ENCODE measurements around the gene SYT3. TPM values are rescaled to one million over a fixed set of nuclear protein-coding genes. Genes with fewer than 3 reads are reported as not detected.

Gene SYT3
- total and polyA plus RNA-seq, 2 of the 8 experiments (the other 6 are each of a cell fraction or from before 2014, with no cell fraction given), result 6.7 to 17.3 TPM

GRCh38 chr19:50601407-50602088 lies 38.1 kb downstream of the SYT3 start:
- no peak overlapping the region for H3K4me2 ChIP-seq (ENCODE audit: insufficient read depth in 1 of 2, low read depth in 2 of 2, low read length in 2 of 2)
- no peaks in the 10 kb centered on the region for H3K79me2 ChIP-seq (ENCODE audit: control insufficient read depth in 1 of 2, insufficient read depth in 2 of 2, low read length in 2 of 2)
- H2BK15ac ChIP-seq (ENCODE audit: low read length), result no peak overlapping the region
- H3K9ac ChIP-seq (replicated peaks in 1 of 4; ENCODE audit: extremely low read depth in 1 of 4, low read depth in 3 of 4, low read length in 3 of 4), result peak overlapping the region in 1 of 4 experiments; percentile 9; a peak in 1 of 7 replicates
- peaks cover 0 to 2% of the 10 kb centered on the region in 2 experiments; a peak in 2 of 4 replicates for H3K9me3 ChIP-seq (ENCODE audit: insufficient read depth in 2 of 2, low read depth in 1 of 2, low read length in 1 of 2)
- H2BK12ac ChIP-seq (ENCODE audit: low read depth, low read length), result no peak overlapping the region
- H3K23me2 ChIP-seq (ENCODE audit: low read depth, low read length), result no peaks in the 10 kb centered on the region
- no peak overlapping the region for H2AK5ac ChIP-seq (ENCODE audit: low read depth, low read length)
- no peaks in the 10 kb centered on the region for H4K20me1 ChIP-seq (replicated peaks in 1 of 2; ENCODE audit: control insufficient read depth in 1 of 2, insufficient read depth in 2 of 2, low read length in 2 of 2)
- H3K4me3 ChIP-seq (ENCODE audit: extremely low read depth in 1 of 4, insufficient read depth in 2 of 4, low read depth in 3 of 4, low read length in 4 of 4), result no peak overlapping the region
- no peak overlapping the region for H4K8ac ChIP-seq (ENCODE audit: extremely low read depth, insufficient read depth, low read length)
- CTCF ChIA-PET (ENCODE audit: partially characterized antibody), result interaction anchor here (0.8 to 2.2 kb wide), 4 partner anchors 18 to 123 kb away, joined by 3 to 6 read pairs (median 4); no protein-coding TSS in a partner anchor
- no peak overlapping the region for H3K23ac ChIP-seq (ENCODE audit: insufficient read length)
- H3K18ac ChIP-seq (ENCODE audit: extremely low read depth, low read length), result no peak overlapping the region
- no peak for DNase-seq (ENCODE audit: low read depth in 1 of 2, low spot score in 2 of 2)
- H3K56ac ChIP-seq (replicated peaks; ENCODE audit: insufficient read length, low read depth, low read length), result no peak overlapping the region
- WGBS, 2 experiments (ENCODE audit: extremely low coverage in 1 of 2, insufficient coverage in 1 of 2, insufficient read length in 1 of 2, insufficient replicate concordance in 2 of 2, low coverage in 1 of 2, low lambda C conversion rate in 2 of 2, missing lambda C conversion rate in 1 of 2), result 84% methylated on average over 11 of the region's 11 CpGs; no CpG with 5 or more reads in 1 of the 2 experiments
- H2BK120ac ChIP-seq (replicated peaks; ENCODE audit: low read depth, low read length), result no peak overlapping the region
- POLR2A ChIA-PET (ENCODE audit: partially characterized antibody), result interaction anchor here (0.6 to 1.2 kb wide), 3 partner anchors 48 to 248 kb away, joined by 3 to 5 read pairs (median 3); no protein-coding TSS in a partner anchor
- H3K4ac ChIP-seq (replicated peaks; ENCODE audit: insufficient read length, low read depth, low read length), result no peak overlapping the region
- no peaks in the 10 kb centered on the region for H3K79me1 ChIP-seq (ENCODE audit: low read depth, low read length)
- no peak overlapping the region for H3K27ac ChIP-seq (ENCODE audit: low read depth, low read length)
- no peak overlapping the region for H4K5ac ChIP-seq (ENCODE audit: insufficient read length, low read depth, low read length)
- H2BK5ac ChIP-seq (ENCODE audit: low read depth, low read length), result no peak overlapping the region
- no peak overlapping the region for H2AFZ ChIP-seq (ENCODE audit: low read length)
- H2BK20ac ChIP-seq (ENCODE audit: low read length), result no peak overlapping the region
- no peak overlapping the region for H3K14ac ChIP-seq (ENCODE audit: insufficient read length)
- H3K4me1 ChIP-seq (replicated peaks in 1 of 4; ENCODE audit: control insufficient read depth in 3 of 4, insufficient read depth in 4 of 4, low read length in 3 of 4), result peaks cover 0 to 2% (median 0%) of the 10 kb centered on the region in 4 experiments; a peak in 1 of 7 replicates
- peaks cover 0 to 17% (median 14%) of the 10 kb centered on the region in 4 experiments; a peak in 5 of 7 replicates for H3K27me3 ChIP-seq (replicated peaks in 1 of 4; ENCODE audit: control insufficient read depth in 3 of 4, extremely low read depth in 1 of 4, insufficient read depth in 3 of 4, low read length in 3 of 4)
- H3K36me3 ChIP-seq (ENCODE audit: control insufficient read depth in 2 of 4, insufficient read depth in 4 of 4, low read length in 3 of 4), result no peaks in the 10 kb centered on the region
- no peak for FAIRE-seq
- H4K91ac ChIP-seq (replicated peaks; ENCODE audit: insufficient read length, low read length), result no peak overlapping the region
- TF ChIP-seq SRF (IDR thresholded peaks at IDR 0.05; ENCODE audit: low read depth, low read length) (no peak), FOSL1 (IDR thresholded peaks at IDR 0.05; ENCODE audit: insufficient read depth, low read depth, low read length) (no peak), CTBP2 (IDR thresholded peaks at IDR 0.05; ENCODE audit: borderline replicate concordance, insufficient read depth, insufficient read length, low read length) (no peak), EP300 (IDR thresholded peaks at IDR 0.05; ENCODE audit: borderline replicate concordance in 1 of 2, low read depth in 2 of 2, low read length in 2 of 2) (no peak), SP1 (IDR thresholded peaks at IDR 0.05; ENCODE audit: low read depth, low read length) (no peak), POLR2A (IDR thresholded peaks at IDR 0.05; ENCODE audit: control extremely low read depth in 1 of 2, low read depth in 2 of 2, low read length in 2 of 2) (no peak), CHD1 (IDR thresholded peaks at IDR 0.05; ENCODE audit: low read depth, low read length) (no peak), CEBPB (IDR thresholded peaks at IDR 0.05; ENCODE audit: low read depth, low read length) (no peak), EZH2 (IDR thresholded peaks at IDR 0.05; ENCODE audit: low read depth, low read length, severe bottlenecking) (no peak), NANOG (IDR thresholded peaks at IDR 0.05; ENCODE audit: insufficient read depth, low read depth, low read length, poor library complexity, severe bottlenecking) (no peak), TBP (IDR thresholded peaks at IDR 0.05; ENCODE audit: low read depth, low read length) (no peak), TEAD4 (IDR thresholded peaks at IDR 0.05; ENCODE audit: low read depth, low read length) (no peak), PHF8 (conservative IDR thresholded peaks at IDR 0.05; ENCODE audit: low read depth, low read length) (no peak)

Measured in H1 (cell line).